ENCODE results near the gene UBXN6.

UBXN6 gene

GRCh38 chr19:4493104-4493928, 35.7 kb upstream of the UBXN6 start:
- no peak for DNase-seq

GRCh38 chr19:4492337-4493103, 34.9 kb upstream of the UBXN6 start:
- DNase-seq = no peak

- no peak for DNase-seq
Observed at GRCh38 chr19:4491446-4491845, 33.9 kb upstream of the UBXN6 start.

- DNase-seq = no peak
Observed at GRCh38 chr19:4488496-4488895, 30.9 kb upstream of the UBXN6 start.

- no peak for DNase-seq
Observed at GRCh38 chr19:4487572-4487971, 30.0 kb upstream of the UBXN6 start.

GRCh38 chr19:4483385-4483784, 25.8 kb upstream of the UBXN6 start:
- DNase-seq = no peak

- DNase-seq = no peak
Observed at GRCh38 chr19:4482721-4483364, 25.2 kb upstream of the UBXN6 start.

- DNase-seq = no peak
Observed at GRCh38 chr19:4477034-4477801, 19.6 kb upstream of the UBXN6 start.

GRCh38 chr19:4474514-4475022, 17.0 kb upstream of the UBXN6 start:
- peak; percentile 79 for DNase-seq

- no peak for DNase-seq
Observed at GRCh38 chr19:4473763-4474513, 16.3 kb upstream of the UBXN6 start.

GRCh38 chr19:4473011-4473762, 15.6 kb upstream of the UBXN6 start:
- DNase-seq = no peak

GRCh38 chr19:4472174-4472974, 14.8 kb upstream of the UBXN6 start, which contains the start of gene HDGFL2:
HDGFL2 (plus strand) TSS chr19:4472297; CDS start chr19:4472351, 54 bp downstream.
- no peak for DNase-seq

GRCh38 chr19:4471403-4472173, 14.0 kb upstream of the UBXN6 start:
- peak; percentile 100 for DNase-seq

GRCh38 chr19:4467835-4468234, 10.2 kb upstream of the UBXN6 start:
- no peak for DNase-seq

GRCh38 chr19:4464815-4465581, 7.4 kb upstream of the UBXN6 start:
- no peak for DNase-seq

- peak; percentile 27 for DNase-seq
Observed at GRCh38 chr19:4456843-4457653, 546 bp downstream of the UBXN6 start.

- DNase-seq = peak; percentile 27
Observed at GRCh38 chr19:4456476-4456842, 1.1 kb downstream of the UBXN6 start.
